Liver (tissue), 3 donors: Measurements from ENCODE around the gene GSTP1.

Experiments used
- ATF3 ChIP-seq: IDR thresholded peaks from 2 replicates; pipeline ENCODE4 v1.6.1; 2016; ENCODE audit warnings: antibody characterized with exemption
- CTCF ChIP-seq: fragments of 150-350 bp; IDR thresholded peaks from 2 replicates; pipeline ENCODE4 v1.5.1; 2017; ENCODE audit warnings: improper control_type of control experiment, low read depth, low read length; ENCODE audit not compliant: missing input control
- EGR1 ChIP-seq, 2 donors: IDR thresholded peaks; 2 replicates each; pipeline ENCODE4 v1.6.1; 2016 to 2018; ENCODE audit warnings: antibody characterized with exemption in 2 of 2, low read depth in 2 of 2
- HNF4G ChIP-seq: IDR thresholded peaks from 2 replicates; pipeline ENCODE4 v1.6.1; 2016; ENCODE audit warnings: antibody characterized with exemption
- MAX ChIP-seq: IDR thresholded peaks from 2 replicates; pipeline ENCODE4 v1.6.1; 2016; ENCODE audit warnings: antibody characterized with exemption
- TAF1 ChIP-seq: conservative IDR thresholded peaks from 2 replicates; pipeline ENCODE4 v1.6.1; 2016; ENCODE audit warnings: antibody characterized with exemption, mild to moderate bottlenecking
- donor health status: healthy.
- donor health status: healthy.

- TF ChIP-seq HNF4G (no peak), MAX (no peak), CTCF (no peak), TAF1 (no peak), ATF3 (no peak), EGR1 (IDR thresholded peaks at IDR 0.05; ENCODE audit: low read depth in 2 of 2) (no peak)
These were observed 43.4 kb downstream of the GSTP1 start for GRCh38 chr11:67626970-67627369.
